Measurements from ENCODE around the gene DBNL. TPM values are rescaled to one million over a fixed set of nuclear protein-coding genes. Genes with fewer than 3 reads are reported as not detected.

The DBNL gene
- total RNA-seq, 1 donor from 2014 or later, result 85.0 TPM

GRCh38 chr7:44059219-44060090, 15.0 kb downstream of the DBNL start:
- H3K36me3 Mint-ChIP-seq (ENCODE audit: low read depth, unreplicated experiment), result peaks cover 33% of the 10 kb centered on the region
- no peaks in the 10 kb centered on the region for H3K9me3 Mint-ChIP-seq (ENCODE audit: unreplicated experiment)

GRCh38 chr7:44060091-44060947, 15.8 kb downstream of the DBNL start:
- Histone ChIP-seq H3K27me3 (ENCODE audit: insufficient read depth, low read length) (peaks cover 3% of the 10 kb centered on the region), H3K79me2 (ENCODE audit: insufficient read depth, low read length) (peaks cover 14% of the 10 kb centered on the region), H3K4me1 (ENCODE audit: insufficient read depth, low read length) (peaks cover 3% of the 10 kb centered on the region), H4K20me1 (ENCODE audit: insufficient read depth, low read length) (peaks cover 78% of the 10 kb centered on the region), H3K27ac (ENCODE audit: low read depth, low read length) (no peak overlapping the region), H3K4me2 (ENCODE audit: low read length) (no peak overlapping the region), H3K9ac (ENCODE audit: low read length) (no peak overlapping the region), H3K36me3 (ENCODE audit: insufficient read depth, low read length) (peaks cover 28% of the 10 kb centered on the region), H3K4me3 (ENCODE audit: insufficient read depth, low read depth, low read length) (no peak overlapping the region), H2AFZ (ENCODE audit: low read depth, low read length) (no peak overlapping the region), H3K9me3 (ENCODE audit: insufficient read depth, low read depth, low read length) (no peaks in the 10 kb centered on the region)
- Mint-ChIP-seq H3K36me3 (ENCODE audit: low read depth, unreplicated experiment) (peaks cover 31% of the 10 kb centered on the region), H3K27ac (ENCODE audit: unreplicated experiment) (peak overlapping the region; percentile 34), H3K27me3 (ENCODE audit: low read depth, unreplicated experiment) (no peaks in the 10 kb centered on the region), H3K4me1 (ENCODE audit: low read depth, unreplicated experiment) (peaks cover 3% of the 10 kb centered on the region), H3K9me3 (ENCODE audit: unreplicated experiment) (no peaks in the 10 kb centered on the region), H3K4me3 (ENCODE audit: unreplicated experiment) (no peak overlapping the region)
- TF ChIP-seq CTCF (IDR thresholded peaks at IDR 0.05; ENCODE audit: insufficient read depth, low read depth, low read length), result no peak
- no peak for TF ChIP-seq EZH2 (IDR thresholded peaks at IDR 0.05; ENCODE audit: insufficient read depth, low read length)
- DNase-seq (ENCODE audit: low read depth) (no peak), FAIRE-seq (no peak)

More at GRCh38 chr7:44059219-44060090, 15.0 kb downstream of the DBNL start:
- H3K4me3 Mint-ChIP-seq (ENCODE audit: unreplicated experiment), result no peak overlapping the region
- Histone ChIP-seq H3K4me1 (ENCODE audit: insufficient read depth, low read length) (peaks cover 3% of the 10 kb centered on the region), H3K27me3 (ENCODE audit: insufficient read depth, low read length) (peaks cover 3% of the 10 kb centered on the region), H2AFZ (ENCODE audit: low read depth, low read length) (no peak overlapping the region), H4K20me1 (ENCODE audit: insufficient read depth, low read length) (peaks cover 84% of the 10 kb centered on the region), H3K79me2 (ENCODE audit: insufficient read depth, low read length) (peaks cover 19% of the 10 kb centered on the region), H3K9ac (ENCODE audit: low read length) (no peak overlapping the region), H3K9me3 (ENCODE audit: insufficient read depth, low read depth, low read length) (no peaks in the 10 kb centered on the region), H3K36me3 (ENCODE audit: insufficient read depth, low read length) (peaks cover 33% of the 10 kb centered on the region), H3K4me2 (ENCODE audit: low read length) (no peak overlapping the region), H3K4me3 (ENCODE audit: insufficient read depth, low read depth, low read length) (no peak overlapping the region), H3K27ac (ENCODE audit: low read depth, low read length) (no peak overlapping the region)
- no peak for DNase-seq (ENCODE audit: low read depth)
- no peaks in the 10 kb centered on the region for H3K4me1 Mint-ChIP-seq (ENCODE audit: low read depth, unreplicated experiment)
- FAIRE-seq, result no peak
- H3K27me3 Mint-ChIP-seq (ENCODE audit: low read depth, unreplicated experiment), result no peaks in the 10 kb centered on the region
- peak overlapping the region; percentile 34 for H3K27ac Mint-ChIP-seq (ENCODE audit: unreplicated experiment)
- no peak for TF ChIP-seq CTCF (IDR thresholded peaks at IDR 0.05; ENCODE audit: insufficient read depth, low read depth, low read length)
- no peak for TF ChIP-seq EZH2 (IDR thresholded peaks at IDR 0.05; ENCODE audit: insufficient read depth, low read length)

Measured in astrocyte (in vitro differentiated cells and primary cell).